Heart left ventricle (tissue), 16 donors: ENCODE measurements around the gene ATP5MC2. TPM values are rescaled to one million over a fixed set of nuclear protein-coding genes. Genes with fewer than 3 reads are reported as not detected.

Experiments used
- ATAC-seq, 4 donors: fragments of 200-7000 bp; cut with Tn5 transposase; one replicate each; pipeline ENCODE4 v1.9.1; 2020 to 2022; ENCODE audit warnings: moderate library complexity in 4 of 4, mild to moderate bottlenecking in 3 of 4, moderate number of reproducible peaks in 1 of 4
- DNase-seq, 5 donors: peaks; one replicate each; pipeline ENCODE4 v3.0.0-alpha.2; 2020
- H3K27ac ChIP-seq, 12 donors: fragments of 200-600 bp; sonication (generic) in 4 of 12; one replicate each; pipeline versions ENCODE4 v1.5.0 to v1.8.0; 2016 to 2022; ENCODE audit warnings: mild to moderate bottlenecking in 2 of 12
- H3K27me3 ChIP-seq, 9 donors: fragments of 200-600 bp; sonication (generic) in 2 of 9; one replicate each; pipeline versions ENCODE4 v1.5.1 to v1.8.0; 2016 to 2022; ENCODE audit warnings: mild to moderate bottlenecking in 3 of 9
- H3K36me3 ChIP-seq, 9 donors: fragments of 200-600 bp; sonication (generic) in 2 of 9; one replicate each; pipeline versions ENCODE4 v1.5.0 to v1.8.0; 2018 to 2022; ENCODE audit warnings: mild to moderate bottlenecking in 2 of 9
- H3K4me1 ChIP-seq, 12 donors: fragments of 200-600 bp; sonication (generic) in 4 of 12; one replicate each; pipeline versions ENCODE4 v1.5.0 to v1.8.0; 2016 to 2022; ENCODE audit warnings: mild to moderate bottlenecking in 3 of 12
- H3K4me3 ChIP-seq, 12 donors: fragments of 200-600 bp; sonication (generic) in 4 of 12; one replicate each; pipeline versions ENCODE4 v1.5.0 to v1.8.0; 2017 to 2022; ENCODE audit warnings: mild to moderate bottlenecking in 9 of 12, moderate library complexity in 4 of 12
- H3K9me3 ChIP-seq, 12 donors: fragments of 200-600 bp; sonication (generic) in 4 of 12; one replicate each; pipeline versions ENCODE4 v1.5.0 to v1.8.0; 2016 to 2022; ENCODE audit warnings: mild to moderate bottlenecking in 1 of 12
- POLR2A ChIP-seq, 2 donors: fragments of 450-650 bp; IDR thresholded peaks; one replicate each; pipeline ENCODE4 v1.6.1; 2017; ENCODE audit warnings: antibody characterized with exemption in 2 of 2, mild to moderate bottlenecking in 2 of 2, moderate library complexity in 2 of 2
- WGBS, 4 donors: extraction: QIAGEN DNeasy Blood & Tissue Kit in 2 of 4; methylation state at CpG; one replicate each; pipeline versions ENCODE4 v1.1.5 to v1.1.7; 2013 to 2018; 5-methylcytosine and 5-hydroxymethylcytosine counted together
- intact Hi-C, 10 donors: fragments of 100-400 bp; cut with DNase I; formaldehyde crosslinking; loops; one replicate each; pipeline versions ENCODE4 v1.11.1 to v1.14.2; 2022
- polyA plus RNA-seq, 2 donors: library from polyadenylated mRNA; stranded (reverse); fragments of 200-250 nt; gene quantifications; one replicate each; pipeline ENCODE4 v1.2.3, GENCODE V29; 2013
- total RNA-seq, 9 donors: library from RNA; depleted of rRNA in 2 of 9; stranded (reverse); fragments of >200 nt in 2 of 9; fragmentation: NEBNext Ultra II Directional in 3 of 9; extraction: Animal tissue kit (Norgen Biotek cat#: 25700) in 3 of 9; gene quantifications; one replicate each; pipeline versions ENCODE4 v1.1.0 to v1.2.4, GENCODE V29; 2016 to 2023
- TF ChIP-seq, protein P1 (sequence below), 12 donors: fragments of 200-600 bp; sonication (generic) in 4 of 12; IDR thresholded peaks; one replicate each; pipeline versions ENCODE4 v1.5.0 to v1.8.0; 2018 to 2022; ENCODE audit warnings: antibody characterized with exemption in 12 of 12, mild to moderate bottlenecking in 5 of 12
- donor health status: ischemic (EF 13 %, LVEDD 7.1; RV severe dilation, severe dysfunction).
- donor health status: healthy with polysubstance abuse.
- donor health status: DM: no; HTN: yes; CAD: no.
- donor health status: DM: no; HTN: no; CAD: no.
- donor health status: ischemic (EF 25% LVEDD 6.9; RV normal size, moderate dysfunction).
- donor health status: ischemic (EF 25% LVEDD 5.7; RV mildly dilated, moderate dysfunction).
- donor health status: healthy.
- donor health status: DM: yes; HTN: yes; CAD: no.
- donor health status: ischemic (EF 35%, LVEDD 5.7; RV mildly dilated, moderate dysfunction).
- donor health status: nonischemic (EF 11% LVEDD 7.7; RV severe dilation, severe dysfunction).
- donor health status: DM: yes; HTN: yes; CAD: no.
- donor health status: PGD.
- donor health status: ischemic (EF 29% LVEDD 5.4; RV normal size, mild dysfunction).
- donor health status: nonischemic (EF 23%, LVEDD 6.1; RV moderate dilation, normal function).

ATP5MC2 gene
- total and polyA plus RNA-seq, 11 donors, result 392 to 753 (median 555) TPM

GRCh38 chr12:53717319-53717718 is 41.4 kb upstream of the ATP5MC2 start:
- no peak overlapping the region for H3K4me3 ChIP-seq
- no peaks in the 10 kb centered on the region for H3K9me3 ChIP-seq
- peak overlapping the region in 4 of 12 donors; percentile 25 to 68 (median 47) for H3K27ac ChIP-seq
- intact Hi-C loops, result no loop called here
- DNase-seq, result no peak
- peak; percentile 76 to 96 (median 88) for ATAC-seq
- WGBS, 4 donors, result 54 to 73% (median 62%) methylated on average over 5 of the region's 5 CpGs
- TF ChIP-seq, protein P1, sequence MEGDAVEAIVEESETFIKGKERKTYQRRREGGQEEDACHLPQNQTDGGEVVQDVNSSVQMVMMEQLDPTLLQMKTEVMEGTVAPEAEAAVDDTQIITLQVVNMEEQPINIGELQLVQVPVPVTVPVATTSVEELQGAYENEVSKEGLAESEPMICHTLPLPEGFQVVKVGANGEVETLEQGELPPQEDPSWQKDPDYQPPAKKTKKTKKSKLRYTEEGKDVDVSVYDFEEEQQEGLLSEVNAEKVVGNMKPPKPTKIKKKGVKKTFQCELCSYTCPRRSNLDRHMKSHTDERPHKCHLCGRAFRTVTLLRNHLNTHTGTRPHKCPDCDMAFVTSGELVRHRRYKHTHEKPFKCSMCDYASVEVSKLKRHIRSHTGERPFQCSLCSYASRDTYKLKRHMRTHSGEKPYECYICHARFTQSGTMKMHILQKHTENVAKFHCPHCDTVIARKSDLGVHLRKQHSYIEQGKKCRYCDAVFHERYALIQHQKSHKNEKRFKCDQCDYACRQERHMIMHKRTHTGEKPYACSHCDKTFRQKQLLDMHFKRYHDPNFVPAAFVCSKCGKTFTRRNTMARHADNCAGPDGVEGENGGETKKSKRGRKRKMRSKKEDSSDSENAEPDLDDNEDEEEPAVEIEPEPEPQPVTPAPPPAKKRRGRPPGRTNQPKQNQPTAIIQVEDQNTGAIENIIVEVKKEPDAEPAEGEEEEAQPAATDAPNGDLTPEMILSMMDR (IDR thresholded peaks at IDR 0.05), result no peak
- TF ChIP-seq POLR2A (IDR thresholded peaks at IDR 0.05), result no peak
- peaks cover 0 to 100% (median 97%) of the 10 kb centered on the region in 9 donors for H3K36me3 ChIP-seq
- H3K4me1 ChIP-seq, result peaks cover 0 to 12% (median 0%) of the 10 kb centered on the region in 12 donors
- H3K27me3 ChIP-seq, result no peaks in the 10 kb centered on the region

DNA sequence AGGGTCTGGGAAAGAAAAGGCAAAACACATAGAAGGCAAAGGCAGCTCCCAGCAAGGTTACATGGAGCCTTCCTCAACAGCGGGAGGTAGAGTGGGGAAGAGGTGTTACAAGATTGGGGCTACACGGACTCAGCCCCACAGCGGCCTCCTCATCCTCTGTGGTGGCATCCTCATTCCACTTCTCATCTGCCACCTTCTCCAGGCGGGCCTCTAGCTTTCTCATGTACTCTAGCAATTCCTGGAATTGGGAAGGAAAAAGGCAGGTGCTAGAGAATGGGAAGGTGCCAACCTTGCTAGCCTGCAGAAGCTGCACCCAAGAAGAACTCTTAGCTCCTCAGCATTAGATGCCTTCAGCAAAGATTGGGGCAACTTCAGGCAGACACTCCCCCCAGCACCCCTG is 38.1 kb upstream of the ATP5MC2 start:
- H3K9me3 ChIP-seq, result no peaks in the 10 kb centered on the region
- 92 to 96% (median 95%) methylated on average over 4 of the region's 4 CpGs for WGBS, 4 donors
- peaks cover 0 to 12% (median 0%) of the 10 kb centered on the region in 12 donors for H3K4me1 ChIP-seq
- no peak for DNase-seq
- H3K27ac ChIP-seq, result no peak overlapping the region
- H3K36me3 ChIP-seq, result peaks cover 0 to 80% (median 73%) of the 10 kb centered on the region in 9 donors
- no peak for ATAC-seq
- no peaks in the 10 kb centered on the region for H3K27me3 ChIP-seq
- intact Hi-C loops, result no loop called here
- TF ChIP-seq POLR2A (IDR thresholded peaks at IDR 0.05), result no peak
- TF ChIP-seq, protein P1 (IDR thresholded peaks at IDR 0.05), result no peak
- H3K4me3 ChIP-seq, result no peak overlapping the region

GRCh38 chr12:53713516-53713915 is 37.6 kb upstream of the ATP5MC2 start:
- WGBS, 4 donors, result 76 to 89% (median 85%) methylated on average over 9 of the region's 9 CpGs
- H3K36me3 ChIP-seq, result peaks cover 0 to 75% (median 70%) of the 10 kb centered on the region in 9 donors

GRCh38 chr12:53712059-53712643 is 36.3 kb upstream of the ATP5MC2 start:
- intact Hi-C loops, result no loop called here
- no peak for ATAC-seq
- no peak overlapping the region for H3K27ac ChIP-seq
- 72 to 75% (median 73%) methylated on average over 8 of the region's 8 CpGs for whole genome bisulfite sequencing, 4 donors
- TF ChIP-seq, protein P1 (IDR thresholded peaks at IDR 0.05), result no peak
- no peak for TF ChIP-seq POLR2A (IDR thresholded peaks at IDR 0.05)
- H3K4me1 ChIP-seq, result peaks cover 0 to 6% (median 0%) of the 10 kb centered on the region in 12 donors
- H3K36me3 ChIP-seq, result peaks cover 0 to 61% (median 58%) of the 10 kb centered on the region in 9 donors
- no peaks in the 10 kb centered on the region for H3K27me3 ChIP-seq
- no peak overlapping the region for H3K4me3 ChIP-seq
- DNase-seq, result no peak
- no peaks in the 10 kb centered on the region for H3K9me3 ChIP-seq

More at GRCh38 chr12:53713516-53713915, 37.6 kb upstream of the ATP5MC2 start:
- ATAC-seq (no peak), DNase-seq (no peak)
- Histone ChIP-seq H3K27ac (no peak overlapping the region), H3K27me3 (no peaks in the 10 kb centered on the region), H3K9me3 (no peaks in the 10 kb centered on the region), H3K4me1 (peaks cover 0 to 12% (median 0%) of the 10 kb centered on the region in 12 donors), H3K4me3 (no peak overlapping the region)
- intact Hi-C loops, result no loop called here
- TF ChIP-seq POLR2A (IDR thresholded peaks at IDR 0.05), result no peak
- TF ChIP-seq, protein P1 (IDR thresholded peaks at IDR 0.05), result no peak
